ENCODE results near the gene PAK6.

Gene PAK6

DNA sequence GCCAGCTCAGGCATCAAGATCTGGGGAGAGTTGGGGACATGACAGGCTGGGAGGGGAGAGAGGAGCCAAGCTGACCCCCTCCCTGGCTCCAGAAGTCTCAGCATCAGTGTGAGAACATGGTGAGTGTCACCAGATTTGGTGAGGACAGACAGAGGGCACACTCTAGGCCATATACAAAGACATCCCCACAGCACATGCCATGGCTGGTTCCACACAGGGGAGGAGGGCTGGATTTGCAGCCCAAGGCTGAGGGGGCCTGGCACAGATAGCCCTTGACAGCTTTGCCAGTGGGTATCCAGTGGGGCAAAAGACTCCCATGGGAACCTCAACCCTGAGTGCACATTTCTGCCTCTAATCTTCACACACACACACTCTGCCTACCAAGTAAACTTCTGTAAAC, 54.1 kb downstream of the PAK6 start:
- DNase-seq (ENCODE audit: low spot score), result no peak

DNA sequence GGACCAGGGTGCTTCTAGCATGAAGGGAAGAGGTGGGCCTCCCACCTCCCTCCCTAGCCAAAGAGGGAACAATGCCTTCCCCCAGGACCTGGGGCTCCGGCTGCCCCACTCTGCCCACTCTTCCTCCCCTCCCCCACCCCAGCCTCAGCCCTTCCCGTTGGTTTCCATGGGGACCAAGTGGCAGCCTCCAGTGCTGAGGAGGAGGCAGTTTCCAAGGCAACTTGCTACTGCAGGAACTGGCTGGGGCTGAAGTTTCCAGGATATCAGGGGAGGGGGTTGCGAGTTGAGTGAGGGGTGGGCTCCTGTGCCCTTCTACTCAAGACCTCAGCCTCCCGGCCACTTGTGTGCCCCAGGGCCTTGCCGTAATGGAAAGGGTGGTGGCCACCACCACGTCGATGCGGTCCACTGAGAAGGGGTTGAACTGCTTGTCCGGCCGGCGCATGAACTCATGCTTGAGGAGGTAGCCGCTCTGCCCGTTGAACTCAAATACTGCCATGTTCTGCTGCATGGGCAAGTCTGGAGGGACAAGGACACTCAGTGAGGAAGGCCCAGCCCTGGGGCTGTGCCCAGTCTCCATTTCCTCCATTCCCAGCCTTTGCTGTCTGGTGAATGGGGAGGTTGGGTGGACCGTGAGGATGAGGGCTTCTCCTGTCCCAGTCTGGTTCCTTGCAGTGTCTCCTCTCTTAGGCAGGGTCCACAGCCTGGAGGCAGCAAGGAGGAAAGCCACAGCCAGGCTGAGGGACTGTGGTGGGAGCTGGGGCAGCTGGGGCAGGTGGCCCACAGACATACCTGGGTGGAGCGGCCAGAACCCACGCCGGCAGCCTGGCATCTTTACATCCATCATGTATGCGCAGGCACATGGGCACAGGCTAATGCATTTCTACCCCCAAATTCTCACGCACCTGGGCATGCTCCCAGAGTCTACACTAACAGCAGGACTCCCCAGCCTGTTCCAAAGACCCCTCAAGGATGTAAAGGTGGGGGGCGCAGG, 55.3 kb downstream of the PAK6 start:
- no peak for DNase-seq (ENCODE audit: low spot score)

DNA sequence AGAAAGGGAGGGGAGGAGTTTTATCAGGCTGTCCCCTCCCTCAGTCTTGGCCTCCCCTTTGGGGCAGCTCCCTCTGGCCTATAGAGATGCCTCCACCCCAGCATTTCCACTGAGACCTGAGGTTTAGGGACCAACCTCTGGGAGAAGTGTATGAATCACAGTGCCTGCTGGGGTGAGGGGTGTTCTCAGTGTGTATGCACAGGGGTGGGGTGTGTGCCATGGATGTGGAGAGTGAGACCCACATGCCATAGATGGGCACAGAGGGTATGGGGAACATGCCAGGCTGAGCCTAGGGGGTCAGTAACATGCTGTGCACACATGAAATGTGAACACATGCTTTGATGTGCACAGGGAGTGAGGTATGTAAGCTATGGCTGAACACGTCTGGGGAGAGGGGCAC, 56.4 kb downstream of the PAK6 start:
- no peak for DNase-seq (ENCODE audit: low spot score)

DNA sequence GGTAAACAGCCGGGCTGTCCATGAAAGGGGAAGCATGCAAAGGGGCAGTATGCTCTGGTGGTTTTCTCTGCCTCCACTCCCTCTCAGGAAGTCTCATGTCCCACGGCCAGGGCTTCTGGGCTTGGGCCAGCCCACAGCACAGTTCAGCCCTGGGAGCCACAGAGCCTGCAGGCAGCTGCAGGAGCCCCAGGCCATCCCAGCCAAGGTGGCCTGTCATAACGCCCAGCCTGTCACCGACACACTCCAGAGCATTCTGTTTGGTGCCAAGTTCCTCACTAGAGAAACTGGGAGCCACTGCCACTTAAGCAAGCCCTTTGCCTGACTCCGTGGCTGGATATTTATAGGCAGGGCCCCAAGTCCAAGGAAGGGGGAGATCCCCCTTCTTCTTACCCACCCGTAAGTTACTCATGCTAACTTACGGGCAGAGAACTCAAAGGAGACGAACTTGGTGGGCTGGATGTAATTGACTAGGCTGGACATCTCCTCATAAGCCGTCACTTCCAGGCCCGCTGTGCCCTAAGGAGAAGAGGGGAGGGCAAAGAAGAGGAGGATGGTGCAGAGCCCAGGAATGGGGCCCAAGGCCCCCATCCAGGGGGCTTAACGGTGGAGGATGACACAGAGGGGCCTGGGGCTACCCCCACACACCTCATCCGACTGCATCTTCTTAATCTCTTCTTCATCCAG, 57.2 kb downstream of the PAK6 start:
- no peak for DNase-seq (ENCODE audit: low spot score)

DNA sequence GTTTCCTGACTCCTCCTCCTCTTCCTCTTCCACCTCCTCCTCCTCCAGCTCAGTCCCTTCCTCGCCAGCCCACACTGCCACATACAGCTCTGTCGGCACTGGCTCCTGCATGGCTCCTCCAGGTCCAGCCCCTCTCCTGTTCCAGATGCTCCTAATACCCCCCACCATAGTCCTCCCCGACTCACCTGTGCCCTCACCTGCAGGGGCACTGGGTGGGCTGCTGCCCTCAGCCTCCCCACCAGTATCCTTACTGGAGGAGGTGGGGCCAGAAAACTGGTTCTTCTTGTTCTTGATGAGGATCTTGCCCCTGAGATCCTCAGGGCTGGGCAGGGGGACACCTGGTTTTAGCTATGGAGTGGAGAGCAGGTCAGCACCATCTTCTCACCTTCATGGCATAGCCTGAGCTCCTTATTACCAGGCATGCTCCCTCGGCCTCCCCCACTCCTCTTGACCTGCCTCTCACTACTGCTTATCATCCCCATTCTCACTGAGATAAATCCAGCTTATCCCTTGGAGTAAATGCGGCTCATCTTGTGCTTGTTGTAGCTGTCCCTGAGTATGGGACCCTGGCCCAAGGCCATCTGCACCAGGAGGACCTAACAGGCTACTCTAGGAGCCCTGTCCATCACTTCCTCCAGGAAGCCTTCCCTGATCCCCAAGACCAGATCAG, 57.8 kb downstream of the PAK6 start:
- DNase-seq (ENCODE audit: low spot score), result no peak

DNA sequence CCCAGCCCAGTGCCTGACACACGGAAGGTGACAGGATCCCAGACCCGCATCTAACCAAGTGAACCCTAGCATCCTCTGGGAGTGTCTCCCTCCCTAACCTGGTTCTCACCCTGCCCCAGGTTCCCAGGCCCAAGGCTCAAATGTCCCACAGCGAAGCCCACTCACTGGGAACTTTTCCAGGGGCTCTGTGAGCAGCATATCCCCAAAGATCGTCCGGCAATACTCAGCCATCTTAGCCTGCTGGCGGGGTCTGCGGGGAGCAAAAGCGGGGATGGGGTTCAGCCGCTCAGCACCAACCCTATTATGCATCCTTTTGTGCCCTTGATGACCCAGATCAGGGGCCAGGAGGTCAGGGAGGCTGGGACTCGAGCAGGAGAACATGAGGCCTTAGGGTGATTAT, 58.5 kb downstream of the PAK6 start:
- DNase-seq (ENCODE audit: low spot score), result no peak

DNA sequence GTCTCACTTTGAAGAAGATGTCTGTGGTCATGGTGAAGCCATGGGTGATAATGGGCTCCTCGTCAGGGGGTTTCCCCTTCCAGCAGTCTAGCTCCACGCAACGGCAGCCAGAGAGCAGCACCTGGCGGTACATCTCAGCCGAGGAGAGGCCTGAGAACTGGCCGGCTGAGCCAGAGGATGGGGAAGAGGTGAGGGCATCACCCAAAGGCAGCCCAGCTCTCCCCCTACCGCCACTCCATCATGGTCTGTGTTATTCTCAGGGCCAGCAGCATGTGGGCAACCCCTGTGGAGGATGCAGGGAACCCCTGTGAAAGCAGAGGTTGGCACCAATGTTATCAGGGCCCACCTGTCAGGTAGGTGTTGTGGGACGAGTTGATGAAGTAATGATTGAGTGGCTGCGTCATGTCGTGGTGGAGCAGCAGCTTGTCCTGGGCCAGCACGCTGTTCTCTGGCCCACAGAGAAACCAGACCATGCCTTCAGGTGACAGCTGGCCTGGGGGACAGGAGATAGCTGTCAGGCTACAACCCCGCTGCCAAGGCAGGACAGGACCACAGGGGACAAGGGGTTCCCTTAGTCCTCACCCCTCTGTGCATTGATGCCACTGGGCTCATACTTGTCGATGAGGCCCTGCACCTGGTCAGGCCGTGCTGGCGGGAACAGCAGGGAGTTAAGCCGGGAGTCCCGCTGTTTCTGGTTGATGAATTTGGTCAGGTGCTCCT, 59.5 kb downstream of the PAK6 start:
- no peak for DNase-seq (ENCODE audit: low spot score)

DNA sequence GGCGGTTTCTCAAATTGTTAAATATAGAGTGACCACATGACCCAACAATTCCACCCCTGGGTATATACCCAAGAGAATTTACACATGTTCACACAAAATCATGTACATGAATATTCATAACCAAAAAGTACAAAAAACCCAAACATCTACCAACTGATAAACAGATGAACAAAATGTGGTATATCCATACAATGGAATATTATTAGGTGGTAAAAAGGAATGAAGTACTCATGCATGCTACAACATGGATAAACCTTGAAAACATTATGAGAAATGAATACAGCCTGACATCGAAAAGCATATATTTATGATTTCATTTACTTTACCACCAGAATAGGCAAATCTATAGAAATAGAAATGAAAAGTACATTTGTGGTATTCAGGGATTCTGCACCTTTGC, 61.5 kb downstream of the PAK6 start:
- no peak for DNase-seq (ENCODE audit: low spot score)

DNA sequence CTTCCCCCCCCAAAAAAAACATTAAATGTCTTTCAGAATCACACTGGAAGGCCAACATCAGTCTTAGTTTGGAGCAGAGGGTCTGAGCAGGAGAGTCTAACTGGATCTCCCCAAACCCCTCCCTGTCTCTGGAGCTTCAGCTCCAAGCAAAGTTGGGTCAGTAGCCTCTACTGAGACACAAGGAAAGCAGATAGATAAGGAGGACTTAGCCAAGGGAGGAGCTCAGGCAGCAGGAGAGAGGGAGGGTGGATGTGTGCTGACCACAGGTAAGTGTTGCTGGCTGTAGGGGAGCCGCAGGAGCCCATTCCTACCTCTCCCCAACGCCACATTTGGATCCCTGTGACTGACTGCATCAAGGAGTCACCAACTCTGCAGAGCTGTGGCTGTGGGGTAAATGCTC, 61.9 kb downstream of the PAK6 start:
- DNase-seq (ENCODE audit: low spot score), result no peak

DNA sequence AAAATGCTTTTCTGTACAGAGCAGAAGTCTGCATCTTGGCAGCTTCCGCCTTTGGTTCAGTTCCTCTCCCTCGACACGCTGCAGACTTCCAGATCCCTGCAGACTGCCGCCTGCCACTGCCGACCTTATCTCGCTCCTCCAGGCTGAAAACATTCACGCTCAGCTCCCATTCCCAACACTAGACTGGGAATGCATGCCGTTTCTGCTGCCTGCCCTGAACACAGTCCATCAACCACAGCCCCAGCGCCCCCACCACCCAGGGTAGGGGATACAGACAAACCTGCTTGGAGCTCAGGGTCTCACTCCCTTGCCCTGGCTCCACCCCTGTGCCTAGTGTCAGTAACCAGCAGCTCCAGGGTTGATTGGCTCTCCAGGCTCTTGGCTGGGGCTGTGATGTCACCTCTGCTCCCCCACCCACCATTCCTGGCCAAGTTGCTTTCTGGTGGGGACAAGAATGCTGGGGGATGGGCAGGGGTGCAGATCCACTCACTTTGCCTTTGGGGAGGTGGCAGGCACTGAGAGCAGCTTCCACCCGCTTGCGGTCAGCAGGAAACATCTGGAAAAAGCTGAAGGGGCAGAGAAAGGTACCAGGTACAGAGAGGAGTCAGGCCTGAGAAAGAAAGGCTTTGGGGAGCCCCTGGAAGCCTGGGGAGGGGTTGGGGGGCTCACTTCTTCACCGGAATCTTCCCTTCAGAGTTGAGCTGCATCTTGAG, 62.8 kb downstream of the PAK6 start:
- no peak for DNase-seq (ENCODE audit: low spot score)

DNA sequence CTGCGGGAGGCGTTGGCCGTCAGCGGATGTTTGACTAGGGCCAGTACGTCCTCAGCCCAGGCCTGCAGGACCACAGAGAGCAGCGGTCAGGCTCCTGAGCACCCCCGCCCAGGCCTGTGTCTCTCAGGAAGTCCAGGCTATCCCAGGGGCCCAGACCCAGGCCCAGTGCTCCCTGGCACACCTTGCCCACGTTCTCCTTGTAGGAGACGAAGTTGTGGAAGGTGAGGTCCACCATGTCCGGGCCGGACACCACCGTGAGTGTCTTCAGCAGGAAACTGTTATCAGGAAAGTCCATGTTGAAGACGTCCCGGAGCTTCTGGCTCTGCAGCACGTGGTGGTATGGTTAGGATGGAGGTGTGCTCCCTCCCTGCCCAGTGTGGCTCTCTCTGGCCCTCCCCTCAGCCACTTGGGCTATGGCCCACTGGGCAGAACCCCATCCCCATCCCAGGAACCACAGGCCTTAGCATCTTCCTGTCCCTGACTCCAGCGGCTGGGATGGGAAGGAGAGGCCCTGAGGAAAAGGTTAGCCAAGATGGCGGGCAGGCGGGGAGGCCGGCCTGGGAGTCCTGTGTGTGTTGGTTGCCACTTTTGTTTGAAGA, 63.5 kb downstream of the PAK6 start:
- no peak for DNase-seq (ENCODE audit: low spot score)

DNA sequence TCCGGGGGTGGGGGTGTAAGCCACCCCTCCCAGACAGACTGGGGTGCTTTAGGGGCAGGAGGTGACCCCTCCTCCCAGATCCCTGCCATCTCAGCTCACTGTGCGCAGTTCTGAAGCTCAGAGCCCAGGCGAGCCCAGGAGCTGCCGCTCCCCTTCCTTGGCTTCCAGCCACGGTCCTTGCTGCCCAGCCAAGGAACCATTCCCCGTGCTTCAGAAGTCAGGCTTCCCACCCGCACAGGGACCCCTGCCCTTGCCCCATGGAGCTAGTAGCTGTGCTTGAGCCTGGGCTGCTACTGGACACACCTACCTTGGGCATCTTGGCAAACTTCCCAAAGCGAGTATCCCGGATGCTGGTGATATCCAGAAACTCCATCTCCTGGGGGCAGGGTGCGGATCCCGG, 64.1 kb downstream of the PAK6 start:
- no peak for DNase-seq (ENCODE audit: low spot score)

DNA sequence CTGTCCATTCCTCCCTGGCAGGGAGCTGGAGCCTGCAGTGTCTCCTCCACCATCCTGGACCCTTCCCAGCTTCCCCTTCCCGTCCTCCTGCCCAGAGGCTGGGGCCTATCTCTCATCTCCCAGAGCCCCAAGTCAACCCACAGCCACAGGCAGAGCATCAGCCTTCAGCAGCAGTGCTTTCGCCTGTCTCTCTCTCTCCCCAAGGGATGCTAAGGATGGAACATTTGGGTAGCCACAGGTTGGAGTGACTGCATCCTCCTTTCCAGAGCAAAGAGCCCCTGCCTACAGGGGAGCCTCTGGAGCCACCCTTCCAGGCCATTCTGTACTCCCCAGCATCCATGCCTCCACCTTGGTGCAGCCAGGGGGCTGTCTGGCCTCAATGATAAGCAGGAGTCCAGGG, 64.7 kb downstream of the PAK6 start:
- no peak for DNase-seq (ENCODE audit: low spot score)

DNA sequence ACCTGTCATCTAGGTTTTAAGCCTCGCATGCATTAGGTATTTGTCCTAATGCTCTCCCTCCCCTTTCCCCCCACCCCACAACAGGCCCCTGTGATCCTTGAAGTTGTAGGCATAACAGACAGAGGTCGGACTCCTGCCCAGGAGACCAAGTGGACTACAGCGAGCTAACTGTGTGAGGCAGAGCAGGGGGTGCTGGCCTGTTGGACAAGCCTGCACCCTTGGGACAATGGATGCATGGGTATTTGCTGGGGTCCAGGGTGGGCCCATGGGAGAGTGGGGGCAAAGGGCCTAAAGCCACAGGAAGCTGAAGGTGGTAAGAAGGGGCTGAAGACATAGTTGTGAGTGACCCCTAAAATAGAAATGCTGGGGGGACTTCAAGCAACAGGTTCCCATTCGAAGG, 66.4 kb downstream of the PAK6 start:
- no peak for DNase-seq (ENCODE audit: low spot score)

DNA sequence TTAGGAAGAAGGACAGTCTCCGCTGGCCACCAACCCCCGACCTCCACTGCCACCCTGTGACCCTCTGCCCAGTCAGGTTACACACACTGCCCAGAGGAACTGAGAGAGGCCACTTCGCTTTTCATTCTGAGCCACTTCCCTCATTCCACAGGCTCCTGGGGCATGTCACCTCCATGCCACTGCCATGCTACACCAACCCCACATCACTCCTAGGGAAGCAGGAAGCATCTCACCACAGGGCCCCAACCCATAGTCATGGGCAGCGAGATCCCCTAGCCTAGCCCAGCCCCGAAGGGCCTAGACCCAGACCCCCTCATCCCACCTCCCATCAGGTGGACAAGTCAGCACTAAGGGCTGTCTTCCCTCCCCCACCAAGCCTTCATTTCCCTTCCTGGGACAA, 67.5 kb downstream of the PAK6 start:
- DNase-seq (ENCODE audit: low spot score), result no peak

DNA sequence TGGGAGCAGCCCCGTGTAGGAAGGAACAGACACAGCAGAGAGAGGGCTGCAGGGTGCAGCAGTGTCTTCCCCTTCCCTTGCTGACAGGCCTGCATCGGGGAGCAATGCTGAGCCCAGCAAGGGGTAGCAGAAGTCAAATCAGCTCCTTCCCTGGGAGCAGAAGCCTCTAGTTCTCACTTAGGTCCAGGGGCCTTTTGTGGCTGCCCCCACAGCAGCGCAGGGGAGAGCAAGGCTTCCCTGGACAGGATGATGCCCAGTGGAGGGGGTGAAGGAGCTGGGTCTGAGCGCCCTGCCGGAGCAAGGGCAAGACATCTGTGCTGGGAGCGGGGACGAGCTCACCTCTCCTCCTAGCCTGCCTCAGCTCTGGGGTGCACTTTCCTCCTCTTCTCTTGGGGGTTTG, 68.0 kb downstream of the PAK6 start:
- DNase-seq (ENCODE audit: low spot score), result no peak

DNA sequence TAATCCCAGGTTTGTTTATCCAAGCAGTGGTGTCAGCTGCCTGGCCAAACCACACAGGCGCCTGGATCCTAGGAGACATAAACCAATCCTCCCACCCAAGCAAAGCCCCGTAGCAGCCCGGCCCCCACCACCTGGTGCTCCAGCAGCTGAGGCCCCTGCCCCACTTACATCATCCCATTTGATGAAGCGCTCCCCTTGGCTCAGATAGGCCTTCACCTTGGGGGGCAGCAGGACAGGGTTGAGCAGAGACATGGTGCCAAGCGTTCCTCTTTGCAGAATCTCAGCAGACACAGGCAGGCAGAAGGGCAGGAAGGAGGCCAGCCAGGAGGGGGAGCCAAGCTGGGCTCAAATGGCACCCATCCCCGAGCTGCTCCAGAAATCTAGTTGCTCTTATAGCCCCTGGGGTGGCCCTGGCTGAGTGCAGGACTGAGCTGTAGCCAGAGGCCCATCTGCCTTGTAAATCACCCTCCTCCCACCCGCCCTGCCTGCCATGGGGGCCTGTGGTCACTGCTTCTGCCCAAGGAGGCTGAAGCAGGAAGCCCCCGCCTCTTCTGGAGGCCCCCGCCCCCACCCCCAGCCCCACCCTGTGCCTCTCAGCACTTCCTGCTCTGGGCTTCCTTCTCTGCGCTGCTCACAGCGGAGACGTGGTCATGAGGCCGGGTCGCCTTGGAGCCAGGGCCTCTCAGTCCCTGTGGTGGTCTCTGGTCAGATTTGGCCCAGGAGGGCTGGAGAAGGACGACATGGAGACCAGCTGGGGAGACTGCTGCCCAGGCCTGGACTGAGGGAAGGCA, 68.8 kb downstream of the PAK6 start, which contains the start of gene PLCB2:
Gene PLCB2, minus strand, starts transcription at position 515 of the 791 bp plus-strand sequence. Its CDS starts 263 bp downstream, at position 252.
- DNase-seq (ENCODE audit: low spot score), result no peak

DNA sequence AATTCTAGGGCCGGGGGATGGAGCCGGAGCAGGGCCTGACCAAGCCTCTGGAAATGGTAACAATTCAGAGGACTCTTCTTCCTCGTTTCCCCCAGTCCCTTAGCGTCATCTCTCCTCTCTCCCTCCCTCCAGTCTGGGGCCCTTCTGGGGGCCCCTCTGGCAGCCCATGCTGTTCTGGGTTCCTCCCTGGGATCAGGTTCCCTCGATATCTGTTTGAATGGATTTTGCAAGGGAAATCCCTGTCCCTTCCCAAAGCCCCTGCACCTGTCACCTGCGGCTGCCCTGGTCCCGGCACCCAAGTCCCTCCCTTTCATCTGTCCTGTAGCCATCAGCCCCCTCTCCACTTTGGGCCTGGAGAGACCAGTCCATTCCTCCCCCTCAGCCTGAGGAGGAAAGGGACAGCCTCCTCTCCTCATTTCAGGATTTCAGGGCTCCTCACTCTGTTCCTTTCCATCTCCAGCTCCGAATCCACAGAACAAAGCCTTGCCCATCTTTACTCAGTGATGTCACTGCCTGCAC, 70.5 kb downstream of the PAK6 start:
- DNase-seq (ENCODE audit: low spot score), result no peak

DNA sequence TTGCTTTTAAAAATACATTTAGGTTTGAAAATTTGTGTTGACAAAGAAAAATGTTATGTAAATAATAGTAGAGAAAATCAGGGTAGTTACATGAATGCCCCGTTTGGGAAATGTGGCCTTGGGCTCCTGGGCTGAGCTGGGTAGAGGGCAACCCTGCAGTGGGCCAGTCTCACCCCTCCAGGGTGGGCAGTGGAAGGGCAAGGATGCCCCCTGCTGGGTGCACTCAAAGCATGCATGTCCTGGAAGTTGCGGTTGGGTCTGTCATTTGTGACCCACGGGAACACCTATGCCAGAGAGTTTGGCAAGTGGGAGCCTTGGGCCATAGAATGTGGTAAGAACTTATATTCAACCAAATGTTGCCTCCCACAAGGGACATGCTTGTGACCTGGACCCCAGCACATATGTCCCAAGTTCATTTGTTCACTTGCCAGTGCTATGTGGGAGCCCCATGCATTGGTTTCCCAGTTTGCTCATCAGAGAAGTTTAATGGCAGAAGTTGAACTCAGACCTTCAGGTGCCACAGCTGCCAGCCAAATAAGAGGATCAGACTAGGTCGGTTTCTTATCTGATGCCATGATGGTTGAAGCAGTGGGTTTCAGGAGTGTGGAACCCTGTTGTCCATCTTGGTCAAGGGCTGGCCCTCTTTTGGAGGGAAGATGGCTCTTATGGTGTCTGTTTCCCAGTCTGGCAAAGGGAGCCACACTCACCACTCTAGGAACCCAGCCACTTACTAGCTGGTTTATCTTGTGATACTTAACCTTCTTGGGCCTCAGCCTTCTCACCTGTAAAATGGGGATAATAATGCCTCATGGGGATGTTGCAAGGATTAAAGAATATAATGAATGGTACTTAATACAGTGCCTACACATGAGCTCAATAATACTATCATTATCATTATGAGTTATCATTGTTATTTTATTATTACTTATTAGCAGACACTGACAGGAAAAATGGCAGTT, 71.4 kb downstream of the PAK6 start:
- no peak for DNase-seq (ENCODE audit: low spot score)

All from RKO (cell line).